ENCODE results near the gene ARHGEF17.

Gene ARHGEF17

DNA sequence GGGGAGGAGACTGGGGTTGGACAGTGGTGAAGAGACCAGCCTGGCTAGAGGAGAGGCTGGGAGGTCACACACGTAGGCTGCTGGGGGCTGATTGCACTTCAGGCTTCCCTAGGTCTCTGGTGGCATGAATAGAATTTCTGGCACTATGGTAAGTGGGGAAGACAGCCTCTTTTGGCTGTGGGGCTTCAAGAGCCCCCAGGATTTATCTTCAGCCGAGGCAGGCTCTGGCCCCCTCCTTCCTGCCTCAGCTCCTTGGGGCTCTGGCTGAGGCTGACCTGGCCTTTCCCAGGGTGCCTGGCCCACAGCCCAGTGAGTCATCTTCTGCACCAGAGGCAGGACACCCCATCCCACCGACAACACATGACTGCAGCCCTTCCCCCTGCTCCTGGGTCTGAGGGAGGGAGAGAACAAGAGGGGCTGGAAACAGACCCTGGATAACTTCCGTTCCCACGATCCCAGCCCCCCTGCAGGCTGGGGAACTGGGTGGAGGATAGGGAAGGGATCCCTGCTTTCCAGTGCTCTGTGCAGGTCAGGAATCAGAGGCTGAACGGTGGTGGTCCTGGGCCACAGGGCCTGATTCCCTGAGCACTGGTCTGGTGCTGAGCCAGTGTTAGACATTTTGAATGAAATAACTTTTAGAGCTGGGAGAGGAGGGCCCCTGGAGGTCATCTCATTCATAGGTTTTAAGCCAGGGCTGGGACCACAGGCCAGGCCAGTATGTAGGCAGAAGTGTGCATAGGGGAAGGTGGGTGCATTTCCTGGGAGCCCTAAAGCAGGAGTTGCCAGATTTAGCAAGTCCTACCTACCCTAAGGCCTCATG, 26.5 kb downstream of the ARHGEF17 start:
- DNase-seq: no peak

DNA sequence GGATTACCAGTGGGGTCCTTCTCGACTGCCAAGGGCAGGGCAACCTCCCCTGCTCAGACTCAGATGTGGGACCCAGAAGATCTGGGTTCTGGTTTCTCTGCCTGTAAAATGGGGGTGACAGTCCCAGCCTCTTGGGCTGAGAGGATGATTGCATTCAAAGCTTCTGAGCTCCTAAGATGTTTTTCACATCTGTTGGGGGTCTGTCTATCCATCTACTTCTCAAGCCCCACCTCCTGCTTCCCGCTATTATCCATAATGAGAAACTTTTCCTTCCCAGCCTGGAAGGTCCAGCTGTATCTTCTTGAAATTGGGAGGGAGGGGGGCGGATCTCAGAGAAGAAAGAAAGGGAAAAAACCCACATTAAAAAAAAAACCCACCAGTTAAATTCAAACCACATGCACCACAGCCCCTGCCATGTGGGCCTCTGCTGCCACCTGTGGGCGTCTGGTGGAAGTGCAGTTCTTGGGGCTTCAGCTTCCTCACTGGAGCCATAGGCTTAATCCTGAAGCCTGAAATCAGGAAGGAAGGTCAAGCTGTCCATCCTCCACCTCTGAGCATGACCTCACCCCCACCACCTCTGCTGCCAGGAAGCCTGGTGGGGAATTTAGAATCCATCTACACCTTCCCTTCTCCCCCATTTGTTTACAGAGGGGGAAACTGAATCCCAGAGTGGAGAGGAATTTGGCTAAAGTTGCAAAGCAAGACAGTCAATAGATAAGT, 27.3 kb downstream of the ARHGEF17 start:
- peak; percentile 20 for DNase-seq

DNA sequence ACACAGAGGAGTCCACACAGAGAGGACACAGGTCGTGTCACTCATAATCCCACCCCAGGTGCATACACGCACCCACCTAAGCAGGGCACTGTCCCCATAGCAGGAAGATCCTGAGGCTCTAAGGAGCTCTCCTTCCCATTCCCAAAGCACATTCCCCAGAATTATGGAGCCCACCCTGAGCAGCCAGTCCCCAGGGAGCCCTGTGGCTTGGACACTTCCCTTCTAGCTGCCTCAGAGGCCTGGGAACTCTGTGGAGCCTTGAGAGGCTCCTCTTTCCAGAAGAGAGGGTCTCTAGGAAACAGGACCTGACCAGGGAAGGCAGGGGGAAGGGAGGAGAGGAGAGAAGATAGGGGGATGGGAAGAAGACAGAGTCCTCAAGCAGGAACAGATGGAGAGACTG, 29.8 kb downstream of the ARHGEF17 start:
- DNase-seq: no peak

DNA sequence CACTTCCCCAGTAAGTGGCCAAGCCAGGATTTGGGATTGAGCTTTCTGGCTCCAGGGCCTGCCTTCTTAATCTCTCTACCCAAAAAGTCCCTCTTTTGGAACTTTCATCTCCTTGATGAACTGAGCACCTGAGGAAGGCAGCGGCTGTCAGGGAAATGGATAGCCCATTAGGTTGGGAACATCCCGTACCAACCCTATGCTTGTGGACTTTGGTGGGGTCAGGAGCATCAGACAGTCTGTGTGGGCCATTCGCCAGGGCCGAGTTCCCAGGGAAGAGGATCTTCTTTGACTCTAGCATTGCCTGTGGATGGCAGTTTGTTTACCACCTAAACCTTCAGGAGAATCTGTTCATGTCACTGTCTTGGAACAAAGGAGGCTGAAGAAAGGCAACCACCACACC, 30.2 kb downstream of the ARHGEF17 start:
- no peak for DNase-seq

DNA sequence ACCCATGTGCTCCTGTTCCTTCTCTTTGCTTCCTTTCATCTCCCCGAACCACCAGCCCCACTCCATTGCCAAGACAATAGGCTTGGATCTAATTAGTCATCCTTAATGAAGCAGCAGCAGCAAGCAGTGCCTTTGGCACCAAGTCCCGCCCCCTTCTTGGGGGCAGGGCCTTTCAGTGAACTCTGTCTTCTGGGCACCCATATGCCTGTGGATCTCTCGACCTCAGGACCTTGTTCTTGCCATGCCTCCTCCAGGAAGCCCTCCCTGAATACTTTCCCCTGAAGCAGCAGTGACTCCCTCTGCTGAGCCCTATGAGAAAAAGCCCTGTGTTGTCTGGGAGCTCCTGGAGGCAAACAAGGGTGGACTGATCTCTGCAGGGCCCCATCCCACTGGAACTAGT, 32.1 kb downstream of the ARHGEF17 start:
- DNase-seq: no peak

DNA sequence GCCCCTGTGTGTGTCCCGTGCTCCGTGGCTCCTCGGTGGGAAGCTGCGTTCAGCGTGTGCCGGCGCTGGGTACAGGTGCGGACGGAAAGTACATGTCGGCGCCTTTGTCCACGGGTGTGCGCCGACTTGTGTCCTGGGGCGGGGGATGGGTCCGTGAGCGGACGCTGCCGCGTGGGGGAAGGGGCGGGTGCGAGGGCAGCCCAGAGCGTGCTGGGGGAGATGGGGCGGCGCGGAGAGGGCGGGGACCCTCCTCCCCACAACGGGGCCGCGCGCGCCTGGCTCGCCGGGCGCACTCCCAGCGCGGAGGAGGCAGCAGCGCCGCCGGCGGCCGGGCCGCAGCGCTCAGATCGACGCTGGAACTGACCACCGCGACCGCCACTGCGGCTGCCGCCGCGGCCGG, 34.6 kb downstream of the ARHGEF17 start:
- DNase-seq: peak; percentile 42

DNA sequence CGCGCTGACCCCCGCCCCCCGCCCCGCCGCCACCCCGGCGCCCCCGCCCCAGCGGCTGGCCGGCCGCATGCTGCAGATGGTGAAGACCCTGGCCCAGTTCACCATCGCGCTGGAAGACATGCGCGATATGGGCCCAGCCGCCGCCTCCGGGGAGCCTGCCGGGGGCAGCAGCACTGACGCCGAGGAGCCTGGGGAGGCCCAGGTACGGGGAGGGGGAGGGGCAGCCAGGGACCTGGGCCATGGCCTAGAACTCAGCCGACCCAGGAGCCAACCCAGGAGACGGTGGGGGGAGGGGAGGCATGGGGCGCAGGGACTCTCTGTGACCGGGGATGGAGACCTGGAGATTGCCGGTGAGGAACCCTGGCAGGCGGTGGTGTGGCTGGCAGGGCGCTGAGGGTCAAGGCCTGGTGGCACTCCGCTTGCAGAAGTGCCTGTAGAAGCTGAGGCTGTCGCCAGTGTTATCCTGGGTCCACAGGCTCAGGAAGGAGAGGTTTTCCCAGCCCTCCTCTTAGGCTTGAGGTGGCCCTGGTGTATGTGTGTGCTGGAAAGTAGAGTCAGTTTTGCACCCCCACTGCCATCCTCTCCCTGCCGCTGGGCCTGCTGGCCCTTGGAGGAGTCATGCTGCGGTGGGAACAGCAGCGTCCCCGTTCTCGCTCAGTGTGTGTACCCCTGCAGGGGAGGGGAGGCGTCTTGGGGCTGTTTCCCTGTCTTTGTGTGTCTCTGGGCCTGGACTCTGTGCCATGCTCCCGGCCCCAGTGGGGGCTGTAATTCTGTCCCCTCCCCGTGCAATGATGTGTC, 35.2 kb downstream of the ARHGEF17 start:
- DNase-seq: no peak

DNA sequence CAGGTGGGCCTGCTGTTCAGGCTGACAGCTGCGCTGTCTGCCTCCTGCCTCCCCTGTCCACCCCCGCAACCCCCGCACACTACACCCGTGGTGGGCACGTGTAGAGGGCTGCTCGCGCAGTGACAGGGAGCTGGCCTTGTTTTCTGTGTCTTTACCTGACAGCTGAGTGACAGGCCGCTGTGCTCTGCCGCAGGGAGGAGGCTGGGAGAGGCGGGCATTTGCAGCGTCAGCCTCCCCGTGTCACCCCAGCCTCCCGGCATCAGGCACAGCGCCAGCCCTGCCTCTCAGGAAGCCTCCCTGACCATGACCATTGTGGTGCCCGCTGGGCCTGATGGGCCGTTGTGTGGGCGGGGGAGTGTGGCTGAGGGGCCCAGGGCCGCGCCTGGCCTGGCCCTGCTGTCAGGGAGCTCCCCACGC, 36.1 kb downstream of the ARHGEF17 start:
- no peak for DNase-seq

DNA sequence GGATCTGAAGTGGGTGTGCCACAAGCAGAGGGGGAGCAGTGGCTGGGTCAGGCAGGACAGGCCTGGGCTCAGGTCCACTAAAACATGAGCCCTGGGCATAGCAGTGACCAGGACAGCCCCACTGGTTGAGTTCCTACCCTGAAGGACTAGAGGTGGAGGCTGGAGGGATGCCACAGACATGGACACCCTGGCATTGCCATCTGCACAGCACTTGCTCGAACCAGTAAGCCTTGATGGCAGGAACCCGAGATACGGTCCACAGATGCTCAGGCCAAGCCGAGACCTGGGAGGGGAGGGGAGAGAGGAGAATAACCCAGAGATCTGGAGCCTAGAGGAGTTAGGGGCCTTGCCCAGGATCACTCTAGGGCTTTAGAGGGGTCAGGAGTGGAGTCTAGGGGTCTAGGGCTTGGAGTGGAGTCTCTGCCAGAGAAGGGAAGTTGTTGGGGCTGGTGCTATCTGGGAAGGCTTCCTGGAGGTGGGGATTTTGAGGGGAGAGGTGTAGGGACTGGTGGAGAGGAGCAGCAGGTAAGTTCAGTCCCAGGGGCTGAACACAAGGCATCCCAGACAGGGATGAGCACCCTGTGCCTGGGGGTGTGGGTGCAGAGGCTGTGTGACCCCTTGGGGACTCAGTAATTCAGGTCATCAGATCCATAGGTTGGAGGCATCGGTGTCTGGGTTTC, 37.5 kb downstream of the ARHGEF17 start:
- DNase-seq: no peak

DNA sequence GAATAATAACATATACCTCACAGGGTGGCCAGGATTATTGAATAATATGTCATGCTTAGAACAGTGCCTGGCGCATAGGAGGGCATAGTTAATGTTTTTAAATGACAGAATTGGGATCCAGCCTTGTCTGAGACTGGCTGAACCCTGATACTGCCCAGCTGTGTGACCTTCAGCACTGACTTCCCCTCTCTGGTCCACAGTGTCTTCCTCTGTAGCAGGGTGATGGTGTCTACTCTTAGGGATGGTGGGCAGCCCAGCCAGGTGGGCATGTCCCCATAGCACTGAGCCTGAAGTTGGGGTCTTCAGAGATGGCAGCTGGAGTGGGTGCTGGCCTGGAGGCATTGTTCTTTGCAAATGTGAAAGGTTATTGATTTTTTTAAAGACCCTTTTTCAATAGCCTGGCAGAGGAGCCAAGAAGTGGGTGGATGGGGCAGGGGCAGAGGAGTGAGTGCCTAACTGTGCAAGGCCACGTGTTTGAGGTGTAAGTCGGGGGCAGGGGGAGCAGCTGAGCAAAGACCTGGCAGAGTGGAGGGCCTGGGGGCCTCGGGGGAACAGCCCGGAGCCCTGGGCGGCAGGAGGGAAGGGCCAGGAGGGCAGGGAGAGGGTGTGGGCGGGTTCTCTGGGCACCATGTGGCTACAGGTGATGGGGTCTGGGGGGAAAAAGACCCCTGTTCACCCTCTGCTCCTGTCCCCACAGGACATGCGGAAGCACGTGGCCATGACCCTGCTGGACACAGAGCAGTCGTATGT, 38.3 kb downstream of the ARHGEF17 start:
- DNase-seq: no peak

DNA sequence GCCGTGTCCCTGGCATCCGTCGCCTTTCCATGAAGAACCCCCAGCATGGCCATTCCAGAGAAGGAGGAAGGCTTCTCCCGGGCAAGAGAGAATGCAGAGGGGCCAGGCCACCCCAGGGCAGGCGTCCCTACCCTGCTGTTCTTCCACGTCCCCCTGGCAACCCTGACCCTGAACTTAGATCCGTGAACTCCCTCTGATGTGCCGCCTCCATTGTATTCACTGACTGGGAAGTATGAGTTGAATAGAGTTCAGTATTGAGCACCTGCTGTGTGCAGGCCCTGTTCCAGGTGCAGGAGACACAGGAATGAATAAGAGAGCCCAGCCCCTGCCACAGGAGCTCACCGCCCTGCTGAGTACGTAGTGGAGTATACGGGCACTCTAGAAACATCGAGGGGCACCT, 39.0 kb downstream of the ARHGEF17 start:
- no peak for DNase-seq

DNA sequence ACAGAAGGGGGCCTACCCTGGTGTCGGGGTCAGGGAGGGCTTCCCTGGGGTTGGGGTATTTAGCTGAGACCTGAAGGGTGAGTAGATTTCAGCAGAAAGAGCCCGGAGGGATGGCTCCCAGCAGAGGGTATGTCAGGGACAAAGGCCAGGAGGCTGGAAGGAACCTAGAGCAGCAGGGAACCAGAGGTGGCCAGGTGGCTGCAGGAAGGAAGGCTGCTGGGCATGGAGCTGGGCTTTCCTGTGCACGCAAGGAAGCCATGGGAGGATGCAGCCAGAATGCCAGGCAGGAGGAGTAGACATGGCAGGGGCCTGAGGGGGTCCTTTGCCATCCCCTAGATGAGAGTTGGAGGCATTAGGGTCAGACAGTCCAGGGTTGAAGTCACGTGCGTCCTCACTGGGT, 40.8 kb downstream of the ARHGEF17 start:
- DNase-seq: no peak

DNA sequence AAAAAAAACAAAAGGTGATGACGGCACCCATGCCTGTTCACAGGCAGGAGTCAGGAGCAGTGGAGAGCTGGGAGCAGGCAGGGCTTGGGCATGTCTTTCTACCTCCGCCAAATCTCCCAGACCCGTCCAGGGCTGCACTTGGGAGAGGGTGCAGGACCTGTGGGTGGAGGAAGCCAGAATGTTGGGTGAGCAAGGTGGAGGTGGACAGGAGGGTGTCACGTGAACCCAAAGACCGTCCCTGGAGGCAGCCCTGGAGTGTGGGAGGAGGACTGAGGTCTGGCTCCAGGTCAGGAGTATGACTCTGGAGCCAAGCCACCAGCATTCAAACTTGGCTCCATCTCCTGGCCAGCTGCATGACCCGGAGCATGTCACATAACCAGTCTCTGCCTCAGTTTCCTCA, 41.6 kb downstream of the ARHGEF17 start:
- DNase-seq: no peak

DNA sequence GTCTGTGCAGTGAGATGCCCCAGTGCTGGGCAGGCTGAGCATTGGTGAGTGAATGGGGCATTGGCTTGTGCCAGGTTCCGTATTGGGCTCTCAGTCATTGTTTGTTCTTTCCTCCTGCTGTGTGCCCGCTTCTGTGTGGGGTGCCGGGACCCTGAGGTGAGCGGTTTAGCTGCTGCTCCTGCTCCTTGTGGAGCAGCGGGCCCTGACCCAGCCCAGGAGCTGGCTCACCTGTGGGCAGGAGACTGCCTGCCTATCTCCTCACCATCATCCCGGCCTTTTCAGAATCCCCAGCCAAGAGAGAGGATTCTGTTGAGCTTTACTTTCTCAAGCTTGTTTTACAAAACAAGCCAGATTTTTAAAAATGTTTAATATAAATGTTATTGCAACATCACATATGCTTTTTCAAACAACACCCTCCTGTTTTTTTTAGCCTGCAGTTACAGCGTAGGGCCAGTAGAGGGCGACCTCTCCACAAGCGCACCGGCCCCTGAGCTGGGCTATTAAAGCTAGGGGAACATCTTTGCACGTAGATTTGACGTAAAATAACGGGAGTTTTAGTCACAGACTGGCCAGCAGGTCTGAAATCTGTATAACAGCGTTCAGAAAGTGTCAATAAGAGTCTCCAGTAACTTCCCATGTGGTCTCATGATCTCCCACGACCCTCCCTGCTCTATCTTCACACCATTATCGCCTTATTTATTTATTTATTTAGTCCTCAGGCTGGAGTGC, 43.0 kb downstream of the ARHGEF17 start:
- peak; percentile 76 for DNase-seq

DNA sequence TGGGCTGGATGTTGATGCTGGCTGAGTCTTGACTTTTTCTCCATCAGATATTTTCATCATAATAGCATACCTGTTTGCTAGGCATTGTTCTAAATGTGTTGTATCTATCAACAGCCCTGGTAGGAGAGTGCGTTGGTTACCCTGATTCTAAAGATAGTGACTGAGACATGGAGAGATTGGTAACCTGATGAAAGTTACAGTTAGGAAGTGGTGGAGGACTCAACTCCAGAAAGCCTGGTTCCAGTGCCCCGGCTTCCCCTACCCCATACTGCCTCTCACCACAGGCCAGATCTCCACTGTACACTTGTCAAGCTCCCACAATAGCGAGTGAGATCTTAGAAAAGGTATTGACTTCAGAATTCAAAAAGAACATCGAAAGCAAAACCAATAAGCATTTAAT, 45.3 kb downstream of the ARHGEF17 start:
- DNase-seq: no peak

DNA sequence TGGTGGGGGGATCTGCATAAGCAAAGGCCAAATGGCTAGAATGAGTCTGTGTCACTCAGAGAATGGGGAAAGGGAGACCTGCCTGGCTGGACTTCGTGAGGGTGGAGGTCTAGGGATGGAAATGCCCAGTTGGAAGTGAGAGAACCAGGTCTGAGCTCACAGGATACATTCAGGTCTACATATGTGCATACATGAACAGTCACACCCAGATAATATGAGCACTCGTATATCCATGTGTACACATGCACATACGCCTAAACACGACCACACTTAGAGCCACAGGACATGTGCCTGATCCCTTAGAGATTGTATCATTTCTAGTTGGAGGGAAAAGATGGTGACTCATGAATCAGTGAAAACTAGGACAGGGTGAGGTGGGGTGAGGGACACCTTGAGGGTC, 47.0 kb downstream of the ARHGEF17 start:
- DNase-seq: no peak

DNA sequence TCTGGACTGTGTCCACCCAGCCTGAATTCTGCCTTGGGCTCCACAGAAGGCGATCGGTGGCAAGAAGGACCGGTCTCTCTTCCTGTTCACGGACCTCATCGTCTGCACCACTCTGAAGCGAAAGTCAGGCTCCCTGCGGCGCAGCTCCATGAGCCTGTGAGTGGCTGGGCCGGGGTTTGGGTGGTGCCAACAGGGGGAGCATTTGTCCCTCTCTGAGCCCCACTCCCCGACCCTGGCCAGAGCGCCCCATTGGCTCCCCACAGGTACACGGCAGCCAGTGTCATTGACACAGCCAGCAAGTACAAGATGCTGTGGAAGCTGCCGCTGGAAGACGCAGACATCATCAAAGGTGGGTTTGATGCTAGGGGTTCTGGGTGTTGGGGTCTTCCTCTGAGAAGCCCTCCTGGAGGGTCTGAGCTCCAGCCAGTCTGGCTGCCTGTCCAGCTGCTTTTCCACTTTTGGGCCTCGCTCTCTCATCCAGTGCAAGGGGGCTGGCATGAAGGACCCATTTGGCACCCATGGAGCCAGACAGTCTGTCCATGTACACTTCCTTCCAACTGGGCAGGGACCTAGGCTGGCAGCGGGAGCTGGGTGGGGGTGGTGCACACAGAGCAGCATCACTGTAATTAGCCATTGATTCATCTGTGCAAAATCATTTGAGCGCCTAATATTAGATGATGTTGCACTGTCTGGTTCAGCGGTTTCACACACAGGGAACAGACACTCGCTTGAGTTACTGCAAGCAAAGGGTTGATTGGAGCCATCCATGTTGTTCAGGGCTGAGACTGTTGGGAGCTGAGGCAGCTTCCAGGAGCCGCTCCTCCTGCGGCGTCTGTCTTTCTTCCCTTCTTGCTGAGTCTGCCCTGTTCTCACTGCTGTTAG, 49.1 kb downstream of the ARHGEF17 start:
- DNase-seq: no peak

DNA sequence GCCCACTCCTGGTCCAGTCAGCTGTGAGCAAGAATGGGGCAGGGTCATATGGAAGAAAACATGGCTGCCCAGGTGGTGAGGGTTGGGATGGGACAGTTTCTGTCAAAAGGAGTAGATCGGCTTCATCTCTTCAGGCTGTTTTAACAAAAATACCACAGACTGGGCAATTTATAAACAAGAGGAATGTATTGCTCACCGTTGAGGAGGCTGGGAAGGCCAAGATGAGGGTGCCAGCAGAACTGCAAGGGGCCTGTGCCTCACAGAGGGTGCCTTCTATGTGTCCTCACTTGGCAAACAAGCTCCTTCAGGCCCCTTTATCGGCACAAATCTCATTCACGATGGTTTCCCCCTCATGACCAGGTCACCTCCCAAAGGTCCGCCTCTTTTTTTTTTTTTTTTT, 50.0 kb downstream of the ARHGEF17 start:
- DNase-seq: no peak

DNA sequence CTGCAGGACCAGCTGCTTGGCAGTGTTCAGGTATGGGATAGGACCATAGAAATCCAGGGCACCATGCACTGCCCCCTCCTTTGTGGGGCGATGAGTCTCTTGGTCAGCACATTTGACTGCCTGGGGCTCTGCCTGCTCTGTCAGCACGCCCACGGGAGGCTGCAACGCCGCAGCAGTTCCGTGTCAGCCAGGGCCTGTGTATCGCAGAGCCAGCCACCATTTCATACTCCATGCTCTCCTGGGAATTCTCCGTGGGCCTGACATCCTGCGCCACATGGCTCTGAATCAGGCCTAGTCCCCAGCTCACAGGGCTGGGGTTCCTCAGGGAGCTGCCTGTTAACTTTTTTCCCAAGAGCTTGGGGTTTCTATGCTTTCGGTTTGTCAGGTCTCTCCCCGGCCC, 51.3 kb downstream of the ARHGEF17 start:
- DNase-seq: no peak

DNA sequence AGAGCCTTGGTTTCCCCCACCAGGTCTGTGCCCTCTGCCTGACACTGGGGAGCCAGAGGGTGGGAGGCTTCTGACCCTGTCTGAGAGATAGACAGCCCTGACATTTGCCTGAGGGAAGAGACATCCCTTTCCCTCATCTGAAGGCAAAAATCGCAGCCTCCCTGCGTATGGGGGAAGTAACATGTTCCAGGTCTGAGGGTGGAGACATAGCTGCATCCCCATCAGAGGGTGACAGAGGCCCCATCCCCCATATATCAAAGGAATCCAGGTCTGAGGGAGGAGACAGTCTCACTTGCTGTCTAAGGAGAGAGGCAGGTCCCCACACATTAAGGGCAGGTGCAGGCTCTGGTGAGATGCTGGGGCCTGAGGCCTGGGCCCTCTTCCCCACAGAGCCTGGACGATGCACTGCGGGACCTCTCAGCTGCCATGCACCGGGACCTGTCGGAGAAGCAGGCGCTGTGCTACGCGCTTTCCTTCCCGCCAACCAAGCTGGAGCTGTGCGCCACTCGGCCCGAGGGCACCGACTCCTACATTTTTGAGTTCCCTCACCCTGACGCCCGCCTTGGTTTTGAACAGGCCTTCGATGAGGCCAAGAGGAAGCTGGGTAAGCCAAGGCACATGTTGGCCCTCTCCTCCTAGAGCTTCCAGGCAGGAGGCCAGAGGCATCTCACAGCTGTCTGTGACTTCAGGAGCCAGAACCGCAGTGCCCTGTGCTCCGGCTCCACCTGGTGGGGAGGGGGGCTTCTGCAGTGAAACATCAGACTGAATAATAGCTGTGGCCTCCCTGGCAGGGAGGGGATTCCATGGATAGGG, 52.1 kb downstream of the ARHGEF17 start:
- DNase-seq: no peak
